ENCODE results near the gene KRTAP5-9.
"Not testable (repeated sequence)": the region's sequence is repeated elsewhere in the genome, so short reads cannot be mapped to it uniquely, and the experiment has no call there.

Gene KRTAP5-9

GRCh38 chr11:71582969-71583368 lies 34.7 kb downstream of the KRTAP5-9 start:
- DNase-seq (ENCODE audit: low read depth in 2 of 2) = not testable (repeated sequence)

GRCh38 chr11:71585673-71586072 lies 37.5 kb downstream of the KRTAP5-9 start:
- not testable (repeated sequence) for DNase-seq (ENCODE audit: low read depth in 2 of 2)

GRCh38 chr11:71588314-71588713 lies 40.1 kb downstream of the KRTAP5-9 start:
- DNase-seq (ENCODE audit: low read depth in 2 of 2) = not testable (repeated sequence)

GRCh38 chr11:71588822-71589545 lies 40.8 kb downstream of the KRTAP5-9 start:
- peak; percentile 11 to 31 for DNase-seq (ENCODE audit: low read depth in 2 of 2)

GRCh38 chr11:71589546-71589920 lies 41.3 kb downstream of the KRTAP5-9 start:
- not testable (repeated sequence) for DNase-seq (ENCODE audit: low read depth in 2 of 2)
